ENCODE measurements around the gene CBLN2.

Gene CBLN2

DNA sequence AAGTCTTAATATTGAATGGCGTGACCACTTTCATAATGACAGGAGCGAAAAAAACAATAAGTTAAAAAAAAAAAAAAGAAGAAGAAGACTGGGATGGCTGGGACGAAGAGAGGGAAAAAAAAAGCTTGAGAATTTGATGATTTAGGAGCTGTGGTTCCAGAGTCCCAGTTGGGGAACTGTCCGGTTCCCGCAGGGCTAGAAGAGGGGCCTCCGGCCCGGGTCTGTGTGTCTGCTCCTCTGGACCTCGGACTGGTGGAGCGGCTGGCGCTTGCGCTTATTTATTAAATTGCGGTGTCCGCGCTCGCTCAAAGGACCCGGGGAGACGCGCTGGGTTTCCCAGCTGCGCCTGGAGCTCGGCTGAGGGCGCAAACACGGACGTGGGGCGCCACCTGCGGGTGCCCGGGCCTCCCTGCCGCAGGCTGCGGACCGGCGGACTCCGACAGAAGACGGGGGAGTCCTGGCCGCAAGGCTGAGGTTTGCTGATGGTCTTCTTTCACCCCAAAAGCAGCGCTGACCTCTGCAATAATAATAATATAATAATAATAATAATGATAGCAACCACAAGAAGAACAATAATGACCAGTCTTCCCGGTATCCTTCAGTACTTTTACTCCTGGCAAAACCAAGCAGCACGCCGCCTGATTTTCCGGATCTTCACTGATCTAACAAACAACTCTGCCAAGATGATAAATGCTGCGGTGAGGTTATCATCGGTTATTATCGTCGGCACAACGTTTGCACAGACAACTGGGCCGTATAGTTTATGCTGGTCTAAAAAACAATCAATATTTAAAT is at the start of gene CBLN2:
TSS of gene CBLN2 (minus strand) at position 251 of the 795 bp plus-strand sequence. CDS start 2,182 bp downstream, outside the sequence.
- DNase-seq, result no peak

DNA sequence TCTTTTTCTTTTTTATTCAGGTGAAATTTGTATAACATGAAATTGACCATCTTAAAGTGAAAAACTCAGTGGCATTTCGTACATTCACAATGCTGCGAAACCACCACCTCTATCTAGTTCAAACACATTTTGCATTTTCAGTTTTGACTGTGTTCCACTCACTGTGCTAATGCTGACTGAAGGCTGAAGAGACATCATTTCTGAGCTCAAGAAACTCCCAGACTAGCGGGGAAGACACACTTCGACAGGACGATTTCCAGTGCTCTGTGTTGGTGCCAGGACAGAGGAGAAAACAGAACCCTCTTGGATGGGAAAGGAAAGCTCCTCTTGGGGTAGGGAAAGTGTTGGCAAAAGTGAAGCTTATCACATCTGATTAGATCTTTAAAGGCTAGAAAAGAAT is 44.2 kb upstream of the CBLN2 start:
- DNase-seq, result no peak

DNA sequence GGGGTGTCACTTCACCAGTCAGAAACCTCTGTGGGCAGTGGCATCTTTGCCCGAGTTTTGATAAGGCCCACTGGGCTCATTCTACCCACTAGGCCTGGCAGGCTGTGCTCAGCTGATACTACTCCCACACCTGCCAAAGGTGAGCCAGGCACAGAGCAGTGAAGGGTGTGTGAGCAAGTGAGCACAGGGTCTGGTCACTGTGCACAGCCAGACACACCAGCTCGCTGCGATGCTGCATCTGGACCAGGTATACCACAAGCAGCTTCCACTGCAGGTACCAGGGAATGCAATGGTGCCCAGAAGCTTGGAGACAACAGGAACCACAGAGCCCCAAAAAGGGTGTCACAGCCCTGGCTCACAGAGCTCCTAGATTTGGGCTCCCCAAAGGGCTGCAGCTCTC is 40.6 kb upstream of the CBLN2 start:
- DNase-seq, result no peak

DNA sequence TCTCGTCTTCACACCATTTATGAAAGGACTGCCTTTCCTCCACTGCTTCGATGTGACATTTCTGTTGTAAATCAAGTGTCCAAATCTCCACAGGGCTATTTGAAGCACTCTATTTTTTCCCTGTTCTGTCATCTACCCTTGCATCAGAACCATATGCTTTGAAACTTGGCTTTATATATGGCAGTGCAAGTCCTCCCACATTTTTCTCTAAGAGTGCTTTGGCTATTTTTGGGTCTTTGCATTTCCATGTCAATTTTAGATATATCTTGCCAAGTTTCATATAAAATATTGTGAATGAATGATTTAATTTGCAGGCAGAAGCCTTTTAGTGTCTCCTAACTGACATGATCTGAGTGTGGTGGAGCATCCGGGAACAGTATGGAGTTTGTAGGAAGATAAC is 37.8 kb upstream of the CBLN2 start:
- no peak for DNase-seq

DNA sequence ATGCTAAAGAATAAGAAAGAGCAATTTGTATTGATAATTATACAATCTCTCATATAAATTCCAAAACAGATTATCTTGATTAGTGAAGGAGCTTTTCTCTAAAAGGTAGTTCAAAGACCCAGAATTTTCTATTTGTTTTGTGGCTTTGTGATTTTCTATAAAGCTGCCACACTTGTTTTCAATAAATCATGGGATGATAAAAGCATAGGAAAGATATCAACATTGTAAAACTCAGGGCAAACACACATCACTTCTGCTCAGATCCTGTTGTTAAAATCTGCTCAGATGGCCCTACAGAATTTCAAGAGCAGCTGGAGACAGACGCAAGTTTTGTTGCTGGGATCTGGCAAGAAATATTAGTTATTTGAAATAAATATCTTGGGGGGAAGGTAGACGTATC is 28.8 kb upstream of the CBLN2 start:
- no peak for DNase-seq

DNA sequence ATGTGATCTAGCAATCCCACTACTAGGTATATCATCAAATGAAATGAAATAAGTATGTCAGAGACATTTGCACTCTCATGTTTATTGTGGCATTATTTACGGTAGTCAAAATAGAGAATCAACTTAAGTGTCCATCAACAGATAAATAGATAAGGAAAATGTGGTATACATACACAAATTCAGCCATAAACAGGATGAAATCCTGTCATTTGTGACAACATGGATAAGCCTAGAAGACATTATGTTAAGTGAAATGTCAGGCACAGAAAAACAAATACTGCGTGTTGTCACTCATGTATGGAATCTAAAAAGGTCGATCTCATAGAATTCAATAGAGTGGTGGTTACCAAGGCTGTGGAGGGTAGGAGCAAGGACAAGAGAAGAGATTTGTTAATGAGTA is 22.1 kb upstream of the CBLN2 start:
- DNase-seq, result no peak

DNA sequence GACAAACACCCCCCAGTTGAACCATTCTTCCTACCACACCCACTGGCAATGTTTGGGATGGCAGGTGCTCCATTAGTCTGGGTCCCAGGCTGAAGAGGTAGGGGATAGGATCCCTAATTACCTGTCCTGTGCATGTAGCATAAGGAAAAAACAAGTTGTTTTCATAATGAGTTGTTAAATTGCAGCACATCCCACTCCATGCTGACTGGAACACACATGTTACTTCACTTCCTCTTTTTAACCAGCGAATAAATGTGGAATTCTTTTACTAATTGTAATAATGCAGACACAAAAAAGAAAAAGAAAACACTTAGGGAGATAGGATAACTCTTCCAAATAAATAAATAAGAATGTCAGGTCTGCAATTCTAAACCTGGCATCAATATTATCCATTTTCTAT is 11.8 kb upstream of the CBLN2 start:
- no peak for DNase-seq

DNA sequence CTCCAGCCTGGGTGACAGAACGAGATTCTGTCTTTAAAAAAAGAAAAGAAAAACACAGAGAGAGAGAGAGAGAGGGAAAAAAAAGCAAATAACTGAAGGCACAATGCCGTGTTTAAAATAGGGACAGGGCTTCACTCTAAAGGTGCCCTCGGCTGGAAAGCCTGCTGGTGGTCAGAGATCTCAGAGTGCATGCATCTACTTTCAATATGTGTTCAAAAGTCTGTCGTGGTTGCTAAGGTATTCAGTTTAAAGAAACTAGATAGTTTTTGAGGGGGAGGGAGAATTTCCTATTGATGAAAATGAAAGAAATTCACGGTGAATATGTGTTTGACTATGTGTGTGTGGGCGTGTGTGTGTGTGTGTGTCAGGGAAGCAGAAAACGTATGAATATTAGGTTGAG is 11.0 kb upstream of the CBLN2 start:
- no peak for DNase-seq

DNA sequence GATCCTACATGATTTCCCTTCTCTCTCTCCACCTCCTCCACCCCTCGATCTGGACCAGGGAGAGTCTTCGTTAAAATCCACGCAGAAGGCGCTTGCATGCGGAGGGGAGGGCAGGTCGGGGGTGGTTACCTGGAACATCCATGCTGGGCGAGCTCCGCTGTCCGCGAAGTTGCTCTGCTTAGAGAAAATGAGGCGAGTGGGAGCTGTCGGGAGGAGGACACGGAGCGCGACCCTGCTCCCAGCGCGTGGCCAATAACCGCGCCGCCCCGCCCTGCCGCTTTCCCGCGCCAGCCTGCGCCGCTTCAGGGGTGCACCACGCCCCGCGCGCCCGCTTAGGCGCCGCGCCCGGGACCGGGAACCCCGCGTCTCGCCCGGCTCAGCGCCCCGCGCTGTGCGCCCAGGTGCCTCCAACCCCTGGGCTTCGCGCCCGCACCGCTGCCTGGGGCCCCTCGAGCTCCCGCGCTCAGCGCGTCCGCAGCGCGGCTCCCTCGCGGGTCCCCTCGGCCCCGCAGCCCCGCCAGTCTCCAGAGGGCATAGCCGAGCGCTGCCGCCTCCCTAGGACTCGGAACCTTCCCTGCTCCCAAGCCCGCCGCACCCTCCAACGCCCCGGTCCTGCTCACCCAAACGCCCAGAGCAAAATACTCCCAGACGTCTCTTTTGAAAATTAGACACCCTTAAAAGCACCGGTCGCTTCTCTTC is 636 bp downstream of the CBLN2 start:
- DNase-seq, result no peak

DNA sequence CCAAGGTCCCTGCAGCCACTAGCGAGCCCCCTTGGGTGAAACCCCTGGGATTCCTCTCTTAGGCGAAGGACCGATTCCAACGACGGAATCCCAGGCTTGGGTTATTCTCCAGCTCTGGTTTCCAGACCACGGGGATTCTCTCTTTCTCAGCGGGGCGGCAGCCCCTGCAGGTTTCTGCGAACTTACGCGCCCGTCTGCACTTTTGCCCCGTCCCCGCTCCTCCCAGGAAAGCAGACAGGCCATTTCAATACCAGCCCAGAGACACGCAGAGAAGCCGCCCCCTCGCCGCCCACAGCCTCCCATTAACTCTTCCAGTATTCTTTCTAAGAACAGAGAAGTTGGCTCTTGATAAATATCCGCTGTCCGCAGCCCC is 1.2 kb downstream of the CBLN2 start:
- no peak for DNase-seq

DNA sequence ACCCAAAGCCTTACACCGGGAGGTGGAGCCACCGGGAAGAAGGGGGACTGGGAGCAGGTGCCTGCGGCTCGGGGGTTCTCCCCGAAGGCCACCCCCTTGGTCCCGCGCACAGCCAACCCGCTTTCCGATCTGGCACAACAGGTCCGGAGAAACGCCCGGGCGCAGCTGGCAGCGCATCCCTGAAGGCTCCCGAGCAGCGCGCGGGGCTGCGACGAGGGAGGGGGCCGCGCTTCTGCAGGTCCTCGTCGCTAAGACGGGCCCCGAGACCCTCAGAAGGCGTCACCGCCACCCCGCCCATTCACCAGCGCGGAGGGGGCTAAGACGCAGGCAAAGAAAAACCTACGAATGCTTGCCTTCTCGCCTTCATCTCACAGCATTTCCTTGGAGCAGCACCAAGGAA is 1.8 kb downstream of the CBLN2 start:
- DNase-seq, result no peak

DNA sequence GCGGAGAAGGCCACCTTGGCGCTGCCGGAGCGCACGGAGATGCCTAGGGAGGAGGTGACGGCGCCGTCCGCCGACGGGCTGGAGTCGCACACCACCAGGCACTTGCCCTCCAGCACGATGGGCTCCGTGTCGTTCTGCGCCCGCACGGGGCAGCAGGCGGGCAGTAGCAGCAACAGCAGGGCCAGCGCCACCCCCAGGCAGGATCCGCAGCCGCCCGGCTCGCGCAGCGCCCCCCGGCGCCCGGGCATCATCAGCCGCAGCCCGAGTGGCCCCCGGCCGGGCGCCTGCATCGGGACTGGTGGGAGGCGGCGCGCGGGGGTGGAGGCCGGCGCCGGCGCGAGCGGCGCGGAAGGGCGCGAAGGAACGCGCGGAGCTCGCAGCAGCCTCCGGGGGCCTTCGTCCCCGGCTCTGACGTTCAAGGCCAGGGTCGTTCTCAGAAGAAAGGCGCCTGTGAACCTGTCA is 2.2 kb downstream of the CBLN2 start:
- no peak for DNase-seq

DNA sequence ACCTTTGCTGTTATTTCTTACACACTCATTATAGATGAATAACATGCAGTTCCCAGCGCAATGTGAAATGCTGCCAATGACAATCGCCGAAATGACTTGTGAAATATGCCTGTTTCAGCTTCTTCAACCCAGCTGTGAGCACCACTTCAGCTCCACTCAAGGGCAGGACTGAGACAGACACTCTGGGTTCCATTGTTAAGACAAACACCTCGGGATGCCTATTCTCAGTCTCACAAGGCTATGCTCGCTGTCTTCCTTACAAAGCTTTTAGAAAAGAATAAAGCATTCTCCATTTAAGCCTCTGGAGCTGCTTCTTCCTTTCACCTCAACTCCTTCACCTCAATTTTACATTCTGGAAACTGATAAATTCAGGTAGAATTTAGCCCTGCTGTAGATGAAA is 4.2 kb downstream of the CBLN2 start:
- DNase-seq, result no peak

DNA sequence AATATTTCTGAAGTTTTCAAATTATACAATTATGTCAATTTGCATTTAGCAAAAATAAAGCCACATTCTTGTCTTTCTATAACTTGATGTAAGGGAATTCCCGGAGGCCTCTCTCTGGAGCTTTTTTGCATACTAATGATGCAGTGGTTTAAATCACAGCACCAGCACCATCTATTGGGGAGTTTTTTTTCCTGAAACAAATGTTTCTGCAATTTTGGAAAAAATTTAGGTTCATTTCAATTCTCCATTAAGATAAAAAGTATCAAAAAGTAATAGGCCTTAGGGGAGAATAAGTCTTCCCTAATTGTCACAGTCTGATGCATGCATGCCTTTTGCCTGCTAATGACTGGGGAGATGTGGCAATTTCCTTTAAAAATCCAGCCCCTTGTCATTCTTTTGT is 13.5 kb downstream of the CBLN2 start:
- DNase-seq, result no peak

DNA sequence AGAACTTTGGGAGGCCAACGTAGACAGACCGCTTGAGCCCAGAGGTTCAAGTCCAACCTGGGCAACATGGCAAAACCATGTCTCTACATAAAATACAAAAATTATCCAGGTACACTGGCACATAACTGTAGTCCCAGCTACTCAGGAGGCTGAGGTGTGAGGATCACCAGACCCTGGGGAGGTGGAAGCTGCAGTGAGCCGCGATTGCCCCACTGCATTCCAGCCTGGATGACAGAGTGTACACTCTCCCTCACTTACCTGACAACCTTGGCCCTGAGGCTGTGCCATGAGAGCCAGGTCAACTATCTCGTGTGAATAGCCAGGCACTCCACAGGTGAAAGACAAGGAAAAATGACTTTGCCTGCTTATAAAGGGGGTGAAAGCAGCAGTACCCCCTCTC is 39.3 kb downstream of the CBLN2 start:
- DNase-seq, result no peak

DNA sequence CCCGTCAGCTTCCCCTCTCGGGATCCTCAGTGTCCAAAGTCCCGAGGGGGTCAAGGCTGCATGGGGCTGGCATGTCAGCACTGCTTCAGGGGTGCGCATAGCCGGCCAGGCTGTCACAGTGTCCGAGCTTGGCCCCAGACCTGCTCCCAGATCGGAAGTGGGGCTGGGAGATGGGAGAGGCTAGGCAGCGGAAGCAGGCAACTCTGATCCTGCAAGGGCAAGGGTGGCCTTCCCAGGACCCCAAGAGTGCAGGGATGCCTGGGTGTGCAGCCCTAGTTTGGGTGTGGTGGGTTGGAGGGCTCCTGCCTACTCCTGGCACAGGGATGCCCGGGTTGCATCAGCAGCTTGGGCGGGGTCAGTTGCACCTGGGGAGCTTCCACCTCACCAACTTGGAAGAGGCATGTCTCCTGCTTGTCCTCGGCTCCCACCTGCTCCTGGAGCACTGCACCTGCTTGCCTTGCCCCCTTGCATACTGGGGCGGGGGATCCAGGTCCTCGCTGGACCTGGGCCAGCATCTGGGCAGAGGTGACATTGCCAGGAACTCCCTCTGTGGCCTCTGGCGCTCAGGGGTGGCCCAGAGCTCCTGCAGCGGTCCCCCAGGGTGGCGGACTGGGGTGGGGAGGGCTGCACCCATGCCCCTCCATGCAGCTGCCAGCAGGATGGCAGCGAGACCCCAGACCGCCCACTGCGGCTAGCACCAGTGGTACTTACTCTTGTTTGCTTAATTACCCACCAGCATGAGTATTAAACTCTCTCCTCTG is 41.3 kb downstream of the CBLN2 start:
- DNase-seq, result no peak

DNA sequence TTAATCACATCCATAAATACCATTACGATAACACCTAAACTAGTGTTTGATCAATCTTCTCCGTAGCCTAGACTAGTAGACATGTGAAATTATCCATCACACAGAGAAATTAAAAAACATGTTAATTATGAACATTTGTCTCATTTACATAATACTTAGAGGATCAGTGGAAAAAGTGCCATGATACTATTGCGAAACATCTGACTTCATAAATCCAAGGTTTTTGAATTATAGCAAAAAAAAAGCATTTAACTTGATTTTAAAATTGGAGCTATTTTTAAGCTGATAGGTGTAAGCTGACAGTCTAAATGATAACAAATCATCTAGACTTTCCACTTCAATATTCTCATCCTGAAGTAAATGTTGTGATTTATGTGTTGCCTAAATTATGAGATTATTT is 51.6 kb downstream of the CBLN2 start:
- DNase-seq, result no peak
